Measurements from ENCODE around the gene LCN1. TPM values are rescaled to one million over a fixed set of nuclear protein-coding genes. Genes with fewer than 3 reads are reported as not detected.

The LCN1 gene
- total and polyA plus RNA-seq, 2 of the 8 experiments (the other 6 are each of a cell fraction or from before 2014, with no cell fraction given) = not detected

DNA sequence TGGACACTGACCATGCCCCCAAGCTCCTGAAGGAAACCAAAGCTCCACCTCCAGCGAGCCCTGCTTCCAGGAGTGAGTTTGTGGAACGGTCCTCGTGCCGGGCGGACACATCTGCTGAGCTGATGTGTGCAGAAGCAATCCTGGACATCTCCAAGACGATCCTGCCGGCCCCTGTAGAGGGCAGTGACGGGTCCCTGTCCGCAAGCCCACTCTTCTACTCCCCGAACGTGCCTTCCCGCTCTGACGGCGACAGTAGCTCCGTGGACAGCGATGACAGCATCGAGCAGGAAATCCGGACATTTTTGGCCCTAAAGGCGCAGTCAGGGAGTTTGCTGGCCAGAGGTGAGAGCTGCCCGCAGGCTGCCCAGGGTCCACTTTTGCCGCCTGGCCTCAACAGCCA is 35.4 kb upstream of the LCN1 start:
- Histone ChIP-seq H3K4me2 (ENCODE audit: insufficient read depth in 1 of 2, low read depth in 2 of 2, low read length in 2 of 2) (no peak overlapping the region), H3K23ac (ENCODE audit: insufficient read length) (no peak overlapping the region), H3K4me3 (ENCODE audit: extremely low read depth in 1 of 4, insufficient read depth in 2 of 4, low read depth in 3 of 4, low read length in 4 of 4) (no peak overlapping the region), H4K8ac (ENCODE audit: extremely low read depth, insufficient read depth, low read length) (no peak overlapping the region), H3K36me3 (ENCODE audit: control insufficient read depth in 2 of 4, insufficient read depth in 4 of 4, low read length in 3 of 4) (peaks cover 17 to 50% (median 42%) of the 10 kb centered on the region in 4 experiments), H2AK5ac (ENCODE audit: low read depth, low read length) (no peak overlapping the region), H2BK5ac (ENCODE audit: low read depth, low read length) (no peak overlapping the region), H3K27me3 (replicated peaks in 1 of 4; ENCODE audit: control insufficient read depth in 3 of 4, extremely low read depth in 1 of 4, insufficient read depth in 3 of 4, low read length in 3 of 4) (no peaks in the 10 kb centered on the region; a peak in 1 of 7 replicates), H2BK20ac (ENCODE audit: low read length) (no peak overlapping the region), H2BK12ac (ENCODE audit: low read depth, low read length) (no peak overlapping the region), H3K27ac (ENCODE audit: low read depth, low read length) (no peak overlapping the region), H3K4me1 (replicated peaks in 1 of 4; ENCODE audit: control insufficient read depth in 3 of 4, insufficient read depth in 4 of 4, low read length in 3 of 4) (peaks cover 0 to 4% (median 1%) of the 10 kb centered on the region in 4 experiments; a peak in 6 of 7 replicates), H3K9ac (replicated peaks in 1 of 4; ENCODE audit: extremely low read depth in 1 of 4, low read depth in 3 of 4, low read length in 3 of 4) (no peak overlapping the region), H3K23me2 (ENCODE audit: low read depth, low read length) (no peaks in the 10 kb centered on the region), H3K79me2 (ENCODE audit: control insufficient read depth in 1 of 2, insufficient read depth in 2 of 2, low read length in 2 of 2) (peaks cover 3 to 19% of the 10 kb centered on the region in 2 experiments; a peak in 2 of 4 replicates), H3K14ac (ENCODE audit: insufficient read length) (no peak overlapping the region), H2BK15ac (ENCODE audit: low read length) (no peak overlapping the region), H2BK120ac (replicated peaks; ENCODE audit: low read depth, low read length) (no peak overlapping the region), H3K56ac (replicated peaks; ENCODE audit: insufficient read length, low read depth, low read length) (no peak overlapping the region), H4K91ac (replicated peaks; ENCODE audit: insufficient read length, low read length) (no peak overlapping the region), H4K20me1 (replicated peaks in 1 of 2; ENCODE audit: control insufficient read depth in 1 of 2, insufficient read depth in 2 of 2, low read length in 2 of 2) (peaks cover 9% of the 10 kb centered on the region in 2 experiments), H3K9me3 (ENCODE audit: insufficient read depth in 2 of 2, low read depth in 1 of 2, low read length in 1 of 2) (no peaks in the 10 kb centered on the region), H3K4ac (replicated peaks; ENCODE audit: insufficient read length, low read depth, low read length) (no peak overlapping the region), H3K18ac (ENCODE audit: extremely low read depth, low read length) (no peak overlapping the region), H2AFZ (ENCODE audit: low read length) (no peak overlapping the region), H4K5ac (ENCODE audit: insufficient read length, low read depth, low read length) (no peak overlapping the region), H3K79me1 (ENCODE audit: low read depth, low read length) (peaks cover 2% of the 10 kb centered on the region; the same call in 1 of the 2 replicates)
- FAIRE-seq (no peak), DNase-seq (ENCODE audit: low read depth in 1 of 2, low spot score in 2 of 2) (no peak)
- WGBS, 2 experiments (ENCODE audit: extremely low coverage in 1 of 2, insufficient coverage in 1 of 2, insufficient read length in 1 of 2, insufficient replicate concordance in 2 of 2, low coverage in 1 of 2, low lambda C conversion rate in 2 of 2, missing lambda C conversion rate in 1 of 2) = 93% methylated on average over 19 of the region's 21 CpGs; no CpG with 5 or more reads in 1 of the 2 experiments
- CTCF ChIA-PET (ENCODE audit: partially characterized antibody) = no interaction called here
- POLR2A ChIA-PET (ENCODE audit: partially characterized antibody) = interaction anchor here (1.0 to 1.4 kb wide), 2 partner anchors 9 to 30 kb away, joined by 3 to 4 read pairs; no protein-coding TSS in a partner anchor
- TF ChIP-seq SP4 (IDR thresholded peaks at IDR 0.05; ENCODE audit: low read length) = no peak
- TF ChIP-seq, protein P1, sequence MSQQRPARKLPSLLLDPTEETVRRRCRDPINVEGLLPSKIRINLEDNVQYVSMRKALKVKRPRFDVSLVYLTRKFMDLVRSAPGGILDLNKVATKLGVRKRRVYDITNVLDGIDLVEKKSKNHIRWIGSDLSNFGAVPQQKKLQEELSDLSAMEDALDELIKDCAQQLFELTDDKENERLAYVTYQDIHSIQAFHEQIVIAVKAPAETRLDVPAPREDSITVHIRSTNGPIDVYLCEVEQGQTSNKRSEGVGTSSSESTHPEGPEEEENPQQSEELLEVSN (IDR thresholded peaks at IDR 0.05) = no peak
- no peak for TF ChIP-seq SIX5 (IDR thresholded peaks at IDR 0.05; ENCODE audit: low read depth, low read length)
- no peak for TF ChIP-seq TAF1 (IDR thresholded peaks at IDR 0.05; ENCODE audit: low read depth, low read length)
- TF ChIP-seq HDAC2 (IDR thresholded peaks at IDR 0.05; ENCODE audit: borderline replicate concordance in 1 of 2, low read depth in 2 of 2, low read length in 2 of 2) = no peak
- TF ChIP-seq POLR2AphosphoS5 (IDR thresholded peaks at IDR 0.05; ENCODE audit: low read depth, low read length) = no peak
- no peak for TF ChIP-seq EGR1 (IDR thresholded peaks at IDR 0.05; ENCODE audit: borderline replicate concordance, low read depth, low read length)
- no peak for TF ChIP-seq HDAC6 (IDR thresholded peaks at IDR 0.05; ENCODE audit: low read depth, low read length)
- TF ChIP-seq EP300 (IDR thresholded peaks at IDR 0.05; ENCODE audit: borderline replicate concordance in 1 of 2, low read depth in 2 of 2, low read length in 2 of 2) = no peak
- no peak for TF ChIP-seq CBX5 (IDR thresholded peaks at IDR 0.05; ENCODE audit: low read depth, low read length)

Measured in H1 (cell line).